ENCODE results near the gene PTPRN2.

GRCh38 chr7:157554393-157555238 is 1033.0 kb downstream of the PTPRN2 start:
- no peak for TF ChIP-seq EZH2phosphoT487 (IDR thresholded peaks at IDR 0.05; ENCODE audit: borderline replicate concordance)
- TF ChIP-seq MAX (IDR thresholded peaks at IDR 0.05): no peak
- no peak for TF ChIP-seq CTCF (IDR thresholded peaks at IDR 0.05 in 2 of 3, conservative IDR thresholded peaks at IDR 0.05 in 1 of 3; ENCODE audit: borderline replicate concordance in 1 of 3, insufficient read depth in 1 of 3, low read depth in 2 of 3, low read length in 2 of 3)
- TF ChIP-seq SRF (IDR thresholded peaks at IDR 0.05; ENCODE audit: low read depth): no peak
- no peak for TF ChIP-seq TCF7L2 (IDR thresholded peaks at IDR 0.05; ENCODE audit: borderline replicate concordance, extremely low read depth, insufficient read depth, insufficient read length)
- TF ChIP-seq REST (IDR thresholded peaks at IDR 0.05; ENCODE audit: low read depth): no peak
- no peak for TF ChIP-seq ZBTB33 (IDR thresholded peaks at IDR 0.05; ENCODE audit: extremely low read depth, insufficient replicate concordance, low read length)
- no peak for TF ChIP-seq SP1 (IDR thresholded peaks at IDR 0.05; ENCODE audit: low read depth)
- no peak for TF ChIP-seq RAD21 (IDR thresholded peaks at IDR 0.05; ENCODE audit: low read depth)
